Measurements from ENCODE around the gene RAB7B. TPM values are rescaled to one million over a fixed set of nuclear protein-coding genes. Genes with fewer than 3 reads are reported as not detected.

The RAB7B gene
- polyA plus RNA-seq, 1 donor = 9.2 TPM

- DNase-seq (ENCODE audit: low read depth) = no peak
Observed at GRCh38 chr1:205973377-205974232, 29.6 kb downstream of the RAB7B start.

DNA sequence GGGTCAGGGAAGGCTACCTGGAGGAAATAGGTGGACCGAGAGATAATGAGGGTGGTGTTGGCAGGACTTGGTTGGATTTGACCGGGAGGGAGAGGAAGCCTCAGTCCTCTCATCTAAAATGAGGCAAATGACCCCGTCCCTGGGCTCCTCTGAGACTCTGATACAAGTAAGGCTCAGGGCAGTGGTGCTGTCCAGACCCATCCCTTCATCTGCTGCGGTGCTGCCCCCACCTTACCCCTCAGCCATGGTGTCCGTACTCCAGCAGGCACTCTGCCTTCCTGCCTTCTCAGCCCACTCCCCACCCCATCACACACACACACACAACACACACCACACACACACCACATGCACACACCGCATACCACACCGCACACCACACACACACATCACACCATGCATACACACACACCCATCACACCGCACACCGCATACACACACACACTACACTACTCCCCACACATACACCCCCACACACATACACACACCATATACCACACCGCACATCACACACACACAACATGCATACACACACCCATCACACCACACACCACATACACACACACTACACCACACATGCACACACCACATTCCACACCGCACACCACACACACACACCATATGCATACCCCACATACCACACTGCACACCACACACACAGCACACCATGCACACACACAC, 30.6 kb downstream of the RAB7B start:
- no peak for DNase-seq (ENCODE audit: low read depth)

GRCh38 chr1:205972081-205972480, 31.1 kb downstream of the RAB7B start:
- no peak for DNase-seq (ENCODE audit: low read depth)

DNA sequence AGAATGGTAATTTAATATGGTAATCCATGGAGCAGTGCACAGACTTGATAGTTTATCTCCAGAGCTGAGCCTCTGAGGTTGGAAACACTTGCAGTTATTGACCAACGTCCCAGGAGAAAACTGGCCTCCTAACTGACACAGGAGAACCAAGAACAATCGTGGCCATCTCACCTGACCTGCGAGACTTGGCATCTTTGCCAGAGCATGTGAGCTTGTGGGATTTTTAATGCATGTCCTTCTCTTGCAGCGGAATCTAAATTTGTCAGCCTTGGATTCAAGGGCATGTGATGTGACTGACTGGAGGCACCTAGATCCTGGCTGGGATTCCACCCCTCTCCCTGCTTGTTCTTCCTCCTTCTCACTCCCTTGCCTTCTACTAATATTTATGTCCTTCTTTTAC, 32.1 kb downstream of the RAB7B start:
- DNase-seq (ENCODE audit: low read depth) = no peak

- no peak for DNase-seq (ENCODE audit: low read depth)
Observed at GRCh38 chr1:205970486-205970885, 32.7 kb downstream of the RAB7B start.

GRCh38 chr1:205969229-205969628, 34.0 kb downstream of the RAB7B start:
- no peak for DNase-seq (ENCODE audit: low read depth)

GRCh38 chr1:205967554-205968335, 35.5 kb downstream of the RAB7B start:
- no peak for DNase-seq (ENCODE audit: low read depth)

DNA sequence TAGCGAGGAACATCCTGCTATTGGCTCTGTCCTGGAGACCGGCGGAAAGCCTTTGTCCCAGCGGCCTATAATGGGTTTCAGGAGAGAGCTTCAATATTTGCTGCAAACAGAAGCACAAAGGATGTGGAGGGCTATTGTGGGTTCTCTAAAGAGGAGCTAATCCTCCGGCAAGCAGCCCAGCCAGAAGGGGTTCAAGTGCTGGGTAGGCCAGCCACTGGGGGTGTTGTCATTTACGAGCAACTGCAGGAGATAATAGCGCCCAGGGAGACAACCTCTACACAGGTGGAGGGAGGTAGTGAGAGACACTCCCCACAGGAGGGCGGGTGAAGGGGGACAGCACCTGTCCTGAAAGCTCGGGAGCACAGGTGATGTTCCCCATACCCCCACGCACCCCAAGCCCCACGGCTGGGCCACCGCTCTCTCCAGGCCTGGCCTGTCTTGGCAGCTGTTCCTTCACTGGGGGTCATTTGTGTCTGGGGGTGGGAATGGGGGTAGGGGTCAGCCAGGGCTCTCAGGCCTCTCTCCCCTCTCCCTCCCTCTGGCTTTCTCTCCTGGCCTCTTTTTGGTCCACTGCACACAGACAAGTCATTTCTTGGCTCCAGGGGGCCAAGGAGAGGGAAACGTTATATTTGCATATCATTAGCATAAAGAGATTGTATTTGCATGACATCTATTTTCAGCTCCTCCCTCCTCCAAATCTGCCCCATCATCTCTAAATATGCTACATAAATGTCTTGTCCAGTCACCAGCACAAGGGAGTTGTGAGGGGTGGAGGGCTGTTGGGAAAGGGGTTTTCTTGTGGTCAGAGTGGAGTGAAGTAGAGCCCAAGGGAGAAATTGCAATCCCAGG, 37.9 kb downstream of the RAB7B start:
- no peak for DNase-seq (ENCODE audit: low read depth)

GRCh38 chr1:205963352-205964155, 39.6 kb downstream of the RAB7B start:
- DNase-seq (ENCODE audit: low read depth) = no peak

GRCh38 chr1:205962821-205963221, 40.4 kb downstream of the RAB7B start:
- no peak for DNase-seq (ENCODE audit: low read depth)

DNA sequence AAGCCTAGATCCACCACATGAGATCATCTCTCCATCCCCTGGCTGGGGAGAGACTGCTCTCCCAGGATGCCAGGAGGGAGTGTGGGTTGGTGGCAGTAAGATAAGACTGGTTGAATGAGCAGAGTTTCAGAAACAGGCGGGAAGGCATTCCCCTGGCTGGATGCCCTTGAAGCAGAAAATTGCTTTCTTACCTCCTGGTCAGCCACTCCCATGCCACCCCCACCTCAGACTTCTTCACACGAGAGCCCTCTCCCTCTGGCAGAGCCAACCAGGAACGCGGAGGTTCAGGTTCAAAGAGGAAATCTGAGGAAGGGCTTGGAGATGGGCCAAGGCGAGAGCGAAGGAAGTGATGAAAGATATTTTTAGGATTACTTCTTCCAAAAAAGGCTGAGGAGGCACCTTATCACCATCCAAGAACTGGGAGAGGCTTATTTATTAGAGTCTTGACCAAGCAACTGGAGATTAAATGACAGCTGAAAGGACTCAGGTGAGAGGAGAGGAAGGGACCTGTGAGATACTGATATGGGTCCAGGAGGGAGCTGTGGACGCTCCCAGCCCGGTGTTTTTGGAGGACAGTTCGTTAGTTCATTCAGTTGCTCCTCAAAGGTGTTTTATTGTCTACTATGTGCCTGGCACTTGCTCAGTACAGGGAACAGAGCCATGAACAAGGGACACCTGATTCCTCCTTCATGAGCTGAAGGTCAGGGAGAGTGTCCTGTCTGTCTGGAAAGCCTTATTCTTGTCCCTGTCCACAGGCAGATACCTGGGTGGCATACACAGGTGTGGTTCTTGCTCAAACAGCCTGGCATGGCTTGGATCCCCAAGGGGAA, 41.0 kb downstream of the RAB7B start:
- no peak for DNase-seq (ENCODE audit: low read depth)

DNA sequence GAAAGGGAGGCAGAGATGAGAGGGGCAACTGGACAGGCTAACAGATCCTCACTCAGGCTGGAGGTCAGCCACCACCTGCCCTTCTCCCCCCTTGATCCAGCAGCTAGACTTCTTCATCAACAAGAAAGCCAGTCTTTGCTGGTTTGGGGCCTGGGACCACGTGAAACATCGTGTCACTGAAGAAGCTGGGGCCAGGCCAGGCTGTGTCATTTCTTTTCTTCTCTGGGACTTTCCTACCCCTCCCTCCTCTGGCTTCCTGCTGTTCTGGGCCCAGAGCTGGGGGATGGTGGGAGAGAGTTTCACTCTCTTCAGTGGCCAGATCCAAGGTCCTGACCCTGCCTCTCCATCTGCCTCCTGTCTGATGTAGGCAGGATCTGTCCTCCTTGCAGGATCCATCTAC, 41.8 kb downstream of the RAB7B start:
- DNase-seq (ENCODE audit: low read depth) = no peak

- DNase-seq (ENCODE audit: low read depth) = no peak
Observed at GRCh38 chr1:205959789-205960188, 43.4 kb downstream of the RAB7B start.

DNA sequence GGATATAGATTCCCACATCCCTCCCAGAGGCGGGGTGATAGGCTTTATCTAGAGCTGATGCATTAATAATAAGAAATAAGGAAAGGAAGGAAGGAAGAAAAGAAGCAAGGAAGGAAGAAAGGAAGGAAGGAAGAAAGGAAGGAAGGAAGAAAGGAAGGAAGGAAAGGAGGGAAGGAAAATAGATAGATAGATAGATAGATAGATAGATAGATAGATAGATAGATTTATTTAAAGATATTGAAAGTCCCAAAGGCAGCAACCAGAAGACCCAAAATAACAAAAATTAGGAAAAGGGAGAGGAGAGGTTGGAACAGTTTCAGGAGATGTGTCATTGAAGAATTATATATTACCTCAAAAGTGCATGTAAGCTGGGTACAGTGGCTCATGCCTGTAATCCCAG, 47.7 kb downstream of the RAB7B start:
- no peak for DNase-seq (ENCODE audit: low read depth)

DNA sequence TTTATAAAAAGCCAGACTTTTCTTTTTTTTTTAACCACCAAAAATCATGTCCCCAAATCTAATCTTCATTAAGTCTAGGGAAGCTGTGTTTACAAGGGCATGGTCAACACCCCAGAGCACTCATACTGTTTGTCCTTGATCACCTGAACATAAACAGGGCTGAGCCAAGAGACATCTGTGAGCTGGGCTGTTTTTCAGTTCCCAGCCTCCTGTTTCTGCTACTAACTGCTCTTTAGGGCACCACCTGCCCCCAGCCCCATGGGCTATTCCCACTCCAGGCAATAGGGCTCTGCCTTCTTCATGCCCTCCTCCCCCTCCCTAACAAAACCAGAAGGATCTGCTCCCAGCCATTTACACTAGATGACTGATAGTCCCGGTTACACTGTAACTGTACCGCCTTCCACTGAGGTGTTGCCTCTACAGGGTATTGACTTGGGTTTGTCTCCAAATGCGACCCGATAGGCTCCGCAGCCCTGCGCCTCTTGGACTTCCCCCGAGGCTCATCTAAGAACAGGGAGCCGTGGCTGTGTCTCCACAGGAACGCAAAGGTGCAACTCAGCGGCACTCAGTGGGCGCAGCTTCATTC, 48.3 kb downstream of the RAB7B start:
- DNase-seq (ENCODE audit: low read depth) = no peak

- no peak for DNase-seq (ENCODE audit: low read depth)
Observed at GRCh38 chr1:205951746-205952145, 51.4 kb downstream of the RAB7B start.

- no peak for DNase-seq (ENCODE audit: low read depth)
Observed at GRCh38 chr1:205950826-205951549, 52.2 kb downstream of the RAB7B start.

DNA sequence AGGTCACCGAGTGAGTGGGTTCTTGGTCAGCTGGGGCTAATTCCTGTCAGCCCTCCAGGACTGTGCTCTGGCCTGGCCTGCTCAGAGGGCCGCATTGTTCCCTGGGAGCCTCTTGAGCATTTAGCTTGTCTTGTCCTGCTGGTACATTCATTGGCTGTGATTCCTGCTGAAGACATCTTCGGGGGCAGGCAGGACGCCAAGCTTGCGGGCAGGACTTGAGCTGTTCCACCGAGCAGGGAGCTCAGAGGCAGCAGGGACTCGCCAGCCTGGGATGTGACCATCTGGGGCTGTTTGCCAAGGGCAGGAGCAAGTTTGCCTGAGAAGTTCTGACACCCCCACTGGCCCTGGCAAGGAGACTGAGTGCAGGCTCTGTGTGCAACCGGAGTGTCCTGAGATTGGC, 52.9 kb downstream of the RAB7B start:
- no peak for DNase-seq (ENCODE audit: low read depth)

GRCh38 chr1:205949753-205950152, 53.4 kb downstream of the RAB7B start:
- no peak for DNase-seq (ENCODE audit: low read depth)
